Nephron progenitor cell (in vitro differentiated cells): ENCODE data around the gene RIMBP2.

Source experiments
- DNase-seq: peaks from one replicate; pipeline ENCODE4 v3.0.0; 2021
- H3K27ac Mint-ChIP-seq: 2 replicates; pipeline ENCODE4 v1.8.0; 2021; ENCODE audit warnings: mild to moderate bottlenecking, moderate library complexity, mixed read lengths
- H3K27me3 Mint-ChIP-seq: 2 replicates; pipeline ENCODE4 v1.8.0; 2021; ENCODE audit warnings: mild to moderate bottlenecking, low read depth, mixed read lengths; ENCODE audit not compliant: poor library complexity
- H3K36me3 Mint-ChIP-seq: 2 replicates; pipeline ENCODE4 v1.8.0; 2021; ENCODE audit warnings: low read depth, mixed read lengths
- H3K4me1 Mint-ChIP-seq: 2 replicates; pipeline ENCODE4 v1.8.0; 2021; ENCODE audit warnings: mixed read lengths
- H3K4me3 Mint-ChIP-seq: 2 replicates; pipeline ENCODE4 v1.8.0; 2021; ENCODE audit warnings: mild to moderate bottlenecking, moderate library complexity, mixed read lengths
- H3K9me3 Mint-ChIP-seq: 2 replicates; pipeline ENCODE4 v1.8.0; 2021; ENCODE audit warnings: mild to moderate bottlenecking, moderate library complexity, mixed read lengths
- CTCF ChIP-seq: fragments of 200-600 bp; sonication (generic); IDR thresholded peaks from 2 replicates; pipeline ENCODE4 v1.5.0; 2021; ENCODE audit warnings: antibody characterized with exemption

RIMBP2 gene

GRCh38 chr12:130497991-130498390 is 218.1 kb downstream of the RIMBP2 start:
- Mint-ChIP-seq H3K9me3 (peaks cover 4% of the 10 kb centered on the region), H3K27ac (no peak overlapping the region), H3K27me3 (peaks cover 11% of the 10 kb centered on the region), H3K4me1 (peaks cover 22% of the 10 kb centered on the region), H3K36me3 (no peaks in the 10 kb centered on the region), H3K4me3 (no peak overlapping the region)
- DNase-seq = no peak
- TF ChIP-seq CTCF = no peak

- TF ChIP-seq CTCF = no peak
- peaks cover 11% of the 10 kb centered on the region for H3K27me3 Mint-ChIP-seq
Measured at GRCh38 chr12:130497321-130497720, 218.8 kb downstream of the RIMBP2 start.

GRCh38 chr12:130496516-130497120 is 219.5 kb downstream of the RIMBP2 start:
- H3K36me3 Mint-ChIP-seq = no peaks in the 10 kb centered on the region
- no peak for TF ChIP-seq CTCF
- H3K4me1 Mint-ChIP-seq = peaks cover 29% of the 10 kb centered on the region
- peaks cover 11% of the 10 kb centered on the region for H3K27me3 Mint-ChIP-seq
- H3K4me3 Mint-ChIP-seq = no peak overlapping the region
- H3K9me3 Mint-ChIP-seq = peaks cover 4% of the 10 kb centered on the region
- no peak overlapping the region for H3K27ac Mint-ChIP-seq
- DNase-seq = no peak

More at GRCh38 chr12:130497321-130497720, 218.8 kb downstream of the RIMBP2 start:
- no peak overlapping the region for H3K4me3 Mint-ChIP-seq
- no peak for DNase-seq
- H3K36me3 Mint-ChIP-seq = no peaks in the 10 kb centered on the region
- peak overlapping the region; percentile 75 for H3K27ac Mint-ChIP-seq
- peaks cover 23% of the 10 kb centered on the region for H3K4me1 Mint-ChIP-seq
- H3K9me3 Mint-ChIP-seq = peaks cover 4% of the 10 kb centered on the region

- Mint-ChIP-seq H3K27me3 (peaks cover 14% of the 10 kb centered on the region), H3K27ac (no peak overlapping the region), H3K4me1 (peaks cover 33% of the 10 kb centered on the region), H3K9me3 (peaks cover 4% of the 10 kb centered on the region), H3K4me3 (no peak overlapping the region), H3K36me3 (no peaks in the 10 kb centered on the region)
- no peak for DNase-seq
- TF ChIP-seq CTCF = no peak
Measured at GRCh38 chr12:130495156-130495555, 220.9 kb downstream of the RIMBP2 start.

- no peak for DNase-seq
- peaks cover 4% of the 10 kb centered on the region for H3K9me3 Mint-ChIP-seq
- no peak for TF ChIP-seq CTCF
- no peaks in the 10 kb centered on the region for H3K36me3 Mint-ChIP-seq
- H3K27me3 Mint-ChIP-seq = peaks cover 16% of the 10 kb centered on the region
- no peak overlapping the region for H3K4me3 Mint-ChIP-seq
- no peak overlapping the region for H3K27ac Mint-ChIP-seq
- H3K4me1 Mint-ChIP-seq = peaks cover 34% of the 10 kb centered on the region
Measured at GRCh38 chr12:130494736-130495135, 221.4 kb downstream of the RIMBP2 start.

GRCh38 chr12:130493951-130494350 is 222.1 kb downstream of the RIMBP2 start:
- H3K4me3 Mint-ChIP-seq = no peak overlapping the region
- no peak for TF ChIP-seq CTCF
- peaks cover 16% of the 10 kb centered on the region for H3K27me3 Mint-ChIP-seq

More at GRCh38 chr12:130493951-130494350, 222.1 kb downstream of the RIMBP2 start:
- no peak overlapping the region for H3K27ac Mint-ChIP-seq
- H3K9me3 Mint-ChIP-seq = peaks cover 7% of the 10 kb centered on the region
- no peak for DNase-seq
- no peaks in the 10 kb centered on the region for H3K36me3 Mint-ChIP-seq
- H3K4me1 Mint-ChIP-seq = peaks cover 32% of the 10 kb centered on the region
